Inflammatory macrophage treated with lipopolysaccharide for 1 hour (primary cell): ENCODE measurements around the gene SEMA3E.
"Not testable (repeated sequence)": the region's sequence is repeated elsewhere in the genome, so short reads cannot be mapped to it uniquely, and the experiment has no call there.

Source experiments
- DNase-seq, 2 donors: peaks; one replicate each; pipeline ENCODE4 v3.0.0-alpha.2; 2020 to 2022

Gene SEMA3E

GRCh38 chr7:83552556-83552955 lies 96.4 kb downstream of the SEMA3E start:
- DNase-seq, result not testable (repeated sequence)

- no peak for DNase-seq
Observed at GRCh38 chr7:83550100-83550499, 98.8 kb downstream of the SEMA3E start.

GRCh38 chr7:83548250-83548649 lies 100.7 kb downstream of the SEMA3E start:
- DNase-seq, result no peak

GRCh38 chr7:83547526-83547925 lies 101.4 kb downstream of the SEMA3E start:
- DNase-seq, result no peak

GRCh38 chr7:83546586-83546985 lies 102.4 kb downstream of the SEMA3E start:
- DNase-seq, result no peak

GRCh38 chr7:83541187-83541960 lies 107.6 kb downstream of the SEMA3E start:
- DNase-seq, result no peak

GRCh38 chr7:83534488-83534887 lies 114.5 kb downstream of the SEMA3E start:
- DNase-seq, result no peak

- DNase-seq, result no peak
Observed at GRCh38 chr7:83532219-83532618, 116.7 kb downstream of the SEMA3E start.

GRCh38 chr7:83531766-83532165 lies 117.2 kb downstream of the SEMA3E start:
- DNase-seq, result no peak

GRCh38 chr7:83528925-83529423 lies 120.0 kb downstream of the SEMA3E start:
- DNase-seq, result no peak

- DNase-seq, result no peak
Observed at GRCh38 chr7:83524277-83525075, 124.5 kb downstream of the SEMA3E start.

GRCh38 chr7:83520726-83521125 lies 128.2 kb downstream of the SEMA3E start:
- no peak for DNase-seq

GRCh38 chr7:83519240-83519639 lies 129.7 kb downstream of the SEMA3E start:
- no peak for DNase-seq

- DNase-seq, result no peak
Observed at GRCh38 chr7:83517035-83517700, 131.8 kb downstream of the SEMA3E start.

- no peak for DNase-seq
Observed at GRCh38 chr7:83514977-83515376, 134.0 kb downstream of the SEMA3E start.

- DNase-seq, result no peak
Observed at GRCh38 chr7:83509255-83510021, 139.5 kb downstream of the SEMA3E start.

GRCh38 chr7:83504330-83504729 lies 144.6 kb downstream of the SEMA3E start:
- no peak for DNase-seq

- DNase-seq, result no peak
Observed at GRCh38 chr7:83502636-83503035, 146.3 kb downstream of the SEMA3E start.

- no peak for DNase-seq
Observed at GRCh38 chr7:83494683-83495082, 154.3 kb downstream of the SEMA3E start.

- no peak for DNase-seq
Observed at GRCh38 chr7:83492802-83493201, 156.1 kb downstream of the SEMA3E start.

- no peak for DNase-seq
Observed at GRCh38 chr7:83487801-83488200, 161.1 kb downstream of the SEMA3E start.

- no peak for DNase-seq
Observed at GRCh38 chr7:83486957-83487356, 162.0 kb downstream of the SEMA3E start.

- no peak for DNase-seq
Observed at GRCh38 chr7:83486536-83486935, 162.4 kb downstream of the SEMA3E start.
